ENCODE results near the gene USHBP1.

GRCh38 chr19:17306285-17306714 lies 41.8 kb upstream of the USHBP1 start:
- TF ChIP-seq CTCF (IDR thresholded peaks at IDR 0.05; ENCODE audit: low read length) (no peak), EZH2 (optimal IDR thresholded peaks at IDR 0.05; ENCODE audit: low read depth, low read length) (no peak), EZH2phosphoT487 (IDR thresholded peaks at IDR 0.05; ENCODE audit: low read length) (no peak)
